Glomerular visceral epithelial cell (primary cell): ENCODE results near the gene C2CD2L.
"Not testable (repeated sequence)": the region's sequence is repeated elsewhere in the genome, so short reads cannot be mapped to it uniquely, and the experiment has no call there.

Experiments
- DNase-seq: peaks from one replicate; pipeline ENCODE4 v3.0.0-alpha.2; 2016; ENCODE audit errors: extremely low spot score

Gene C2CD2L

DNA sequence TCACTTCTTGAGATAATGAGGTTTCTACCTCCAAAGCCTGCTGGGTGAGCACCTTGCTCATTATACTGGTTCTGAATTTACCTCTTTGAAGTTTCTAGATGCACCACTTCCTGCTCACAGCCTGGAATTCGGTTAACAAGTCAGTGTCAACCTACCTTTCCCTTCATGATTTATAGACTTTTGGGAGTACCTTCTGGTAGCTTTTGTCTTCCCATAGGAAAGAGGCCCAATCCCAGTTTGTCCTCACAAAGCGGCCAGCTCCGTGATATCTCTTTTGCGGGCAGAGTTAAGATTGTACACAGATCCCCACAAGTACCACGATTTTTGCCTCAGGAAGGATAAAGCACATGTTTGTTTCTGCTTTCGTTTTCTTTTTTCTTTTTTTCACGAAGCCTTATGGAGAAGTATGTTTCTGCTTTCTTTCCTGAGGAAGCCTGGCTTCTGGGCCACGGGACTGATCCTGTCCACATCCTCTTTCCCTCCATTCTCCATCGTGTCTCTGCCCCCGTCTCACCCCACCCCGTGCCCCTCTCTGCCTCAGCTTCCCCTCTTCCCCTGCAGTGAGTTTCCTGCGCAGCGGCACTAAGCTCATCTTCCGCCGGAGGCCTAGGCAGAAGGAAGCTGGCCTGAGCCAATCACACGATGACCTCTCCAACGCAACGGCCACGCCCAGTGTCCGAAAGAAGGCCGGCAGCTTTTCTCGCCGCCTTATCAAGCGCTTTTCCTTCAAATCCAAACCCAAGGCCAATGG lies 8.5 kb downstream of the C2CD2L start:
- no peak for DNase-seq

DNA sequence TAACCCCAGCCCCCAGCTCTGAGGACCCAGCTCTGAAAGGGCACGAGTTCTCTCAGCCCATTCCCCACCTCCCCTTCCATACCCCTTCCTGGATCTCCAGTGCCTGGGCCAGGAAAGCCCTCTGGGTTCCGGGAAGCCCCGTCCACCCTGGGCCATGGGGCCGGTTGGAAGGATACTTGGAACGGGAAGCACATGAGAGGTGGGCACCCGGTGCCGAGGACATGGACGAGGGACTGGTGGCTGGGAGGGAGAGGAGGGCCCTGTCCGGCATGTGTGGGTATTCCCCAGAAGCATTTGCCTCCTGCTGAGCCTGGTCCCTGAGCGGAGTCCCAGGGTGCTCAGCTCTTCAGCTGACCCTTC lies 9.1 kb downstream of the C2CD2L start:
- DNase-seq = no peak

DNA sequence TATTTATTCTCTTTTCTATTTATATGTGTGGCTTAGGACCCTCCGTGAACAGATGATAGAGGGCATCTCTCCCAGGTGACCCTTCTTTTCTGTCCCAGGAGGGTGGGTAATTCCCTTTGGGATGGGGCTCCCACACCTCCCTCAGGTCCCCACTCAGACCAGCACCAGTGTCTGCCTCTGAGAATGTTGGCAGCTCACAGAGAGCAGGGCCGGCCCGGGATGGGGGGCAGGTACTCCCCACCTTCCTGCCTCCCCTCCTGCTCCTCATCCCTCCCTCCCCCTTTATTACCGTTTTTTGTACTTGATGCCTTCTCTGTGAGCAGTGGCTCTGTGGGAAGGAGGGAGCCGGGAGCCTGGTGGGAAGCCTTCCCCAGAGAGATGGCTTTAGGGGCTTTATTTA lies 9.5 kb downstream of the C2CD2L start:
- DNase-seq = no peak

DNA sequence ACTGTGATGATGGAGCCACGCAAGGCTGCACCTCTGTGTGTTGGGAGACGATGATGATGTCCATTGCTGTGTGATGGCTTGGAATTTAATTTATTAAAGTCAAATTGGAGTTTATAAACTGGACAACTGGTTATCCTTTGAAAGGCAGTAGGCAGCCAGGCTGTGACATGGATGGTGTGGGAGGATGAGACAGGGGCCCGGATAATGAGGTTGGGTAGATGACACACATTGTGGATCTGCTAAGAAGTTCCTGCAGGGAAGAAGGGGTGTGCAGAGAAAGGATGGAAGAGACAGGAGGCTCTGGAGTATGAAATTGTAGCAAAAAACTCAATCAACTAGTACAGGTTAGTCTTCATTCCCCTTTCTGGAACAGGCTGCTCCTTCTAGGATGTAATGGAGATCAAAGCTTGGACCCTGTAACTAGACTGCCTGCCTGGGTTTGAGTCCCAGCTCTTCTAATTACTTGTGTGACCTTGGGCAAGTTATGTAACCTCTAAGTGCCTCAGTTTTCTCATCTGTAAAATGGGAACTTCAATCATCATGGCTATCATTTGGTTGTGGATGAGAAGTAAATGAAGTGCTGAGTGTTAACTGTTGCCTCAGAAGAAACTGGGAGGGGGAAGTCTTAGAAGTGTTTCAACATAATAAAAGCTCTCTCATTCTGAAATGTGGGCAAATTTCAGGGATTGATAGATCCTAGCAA lies 10.0 kb downstream of the C2CD2L start:
- no peak for DNase-seq

DNA sequence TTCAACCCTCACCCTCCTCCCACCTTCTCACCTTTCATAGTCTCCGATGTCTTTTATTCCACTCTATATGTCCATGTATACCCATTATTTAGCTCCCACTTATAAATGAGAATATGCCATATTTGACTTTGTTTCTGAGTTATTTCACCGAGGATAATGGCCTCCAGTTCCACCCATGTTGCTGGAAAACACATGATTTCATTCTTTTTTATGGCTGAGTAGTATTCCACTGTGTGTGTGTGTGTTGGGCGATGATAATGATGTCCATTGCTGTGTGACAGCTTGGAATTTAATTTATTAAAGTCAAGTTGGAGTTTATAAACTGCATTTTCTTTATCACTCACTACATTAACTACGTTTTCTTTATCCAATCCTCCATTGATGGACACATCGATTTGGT lies 11.1 kb downstream of the C2CD2L start:
- no peak for DNase-seq

DNA sequence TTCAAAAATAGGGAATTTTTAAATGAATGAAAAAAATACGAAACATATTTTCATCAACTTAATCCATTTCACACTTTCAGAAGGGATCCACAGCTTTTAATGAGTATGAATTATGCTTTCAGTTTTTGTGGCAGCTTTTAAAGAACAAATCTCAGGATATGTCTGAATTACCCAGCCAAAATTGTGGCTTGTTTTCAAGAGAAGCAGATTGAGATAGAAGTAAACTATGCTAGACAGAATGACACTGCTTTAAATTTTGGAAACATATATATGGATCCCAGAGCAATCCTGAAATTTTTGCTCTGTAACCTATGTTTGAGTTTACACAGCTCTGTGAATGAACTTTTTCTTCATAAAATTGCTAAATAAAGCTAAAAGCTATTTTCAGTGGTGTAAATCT lies 11.8 kb downstream of the C2CD2L start:
- no peak for DNase-seq

DNA sequence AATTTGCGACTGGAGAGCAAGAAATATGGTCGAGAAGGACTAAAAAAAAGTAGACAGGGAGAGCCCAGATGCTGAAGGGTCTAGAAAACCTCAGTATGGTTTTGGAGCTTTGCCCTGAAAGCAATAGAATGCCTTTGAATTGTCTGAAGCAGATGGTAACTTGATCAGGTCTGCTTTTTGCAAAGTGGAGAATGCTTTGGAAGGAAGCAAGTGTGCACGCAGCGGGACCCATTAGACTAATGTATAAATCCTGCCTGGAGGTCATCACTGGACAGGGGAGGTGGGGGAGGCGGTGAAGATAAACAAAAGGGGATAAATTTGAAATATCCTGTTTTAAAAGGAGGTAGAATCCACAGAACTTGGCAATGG lies 13.5 kb downstream of the C2CD2L start:
- no peak for DNase-seq

DNA sequence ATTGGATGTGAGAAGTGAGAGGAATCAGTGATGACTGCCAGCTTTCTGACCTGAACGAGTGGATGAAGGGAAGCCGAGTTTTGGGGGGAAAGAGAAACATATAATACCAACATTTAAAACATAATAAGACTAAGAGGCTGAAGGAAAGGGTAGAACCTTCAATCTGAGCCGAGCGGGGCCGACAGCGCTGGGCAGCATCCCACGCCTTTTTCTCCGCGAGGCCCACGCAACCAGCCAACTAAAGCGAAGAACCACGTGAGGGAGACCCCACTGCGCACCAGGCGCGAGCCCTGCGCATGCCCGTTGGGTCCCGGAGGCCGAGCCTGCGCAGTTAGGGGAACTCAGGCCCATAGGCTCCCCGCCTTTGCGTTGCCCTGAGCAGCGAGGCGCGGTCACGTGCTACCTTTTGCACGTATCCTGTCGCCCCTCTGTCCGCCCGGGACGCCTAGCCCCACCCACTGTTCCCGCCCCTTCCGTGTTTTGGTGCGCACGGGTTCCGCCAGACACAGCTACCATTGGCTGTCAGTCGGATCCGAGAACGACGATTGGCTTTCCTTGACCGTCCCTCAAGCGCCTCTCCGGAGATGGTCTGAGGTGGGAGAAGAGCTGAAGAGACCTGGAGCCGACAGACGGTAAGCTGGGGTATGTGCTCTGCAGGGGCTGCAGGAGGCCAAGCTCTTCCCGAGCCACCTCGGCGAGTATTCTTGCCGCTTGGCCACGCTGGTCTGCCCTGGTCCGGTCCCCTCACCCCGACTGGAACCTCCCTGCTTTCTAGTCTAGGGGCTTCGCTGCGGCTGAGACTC lies 14.1 kb downstream of the C2CD2L start, which contains the start of gene HINFP:
Gene HINFP (plus strand): TSS at position 573 of the 803 bp plus-strand sequence. CDS start 5,365 bp downstream, outside the sequence.
- peak; percentile 98 for DNase-seq

DNA sequence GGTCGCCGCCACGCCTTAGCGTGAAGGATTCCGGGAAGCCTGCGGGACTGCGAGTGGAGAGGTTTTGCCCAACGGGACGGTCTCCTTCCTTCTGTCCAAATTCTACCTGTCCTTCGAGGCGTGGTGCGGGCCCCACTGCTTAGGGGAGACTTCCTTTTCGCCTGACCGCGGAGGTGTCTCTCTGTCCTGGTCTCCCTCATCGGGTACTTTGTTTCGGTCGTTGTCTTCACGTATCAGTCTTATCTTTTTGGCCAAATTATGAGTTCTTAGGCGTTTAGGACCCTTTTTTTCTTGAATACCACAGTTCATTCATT lies 14.6 kb downstream of the C2CD2L start:
- DNase-seq = no peak

DNA sequence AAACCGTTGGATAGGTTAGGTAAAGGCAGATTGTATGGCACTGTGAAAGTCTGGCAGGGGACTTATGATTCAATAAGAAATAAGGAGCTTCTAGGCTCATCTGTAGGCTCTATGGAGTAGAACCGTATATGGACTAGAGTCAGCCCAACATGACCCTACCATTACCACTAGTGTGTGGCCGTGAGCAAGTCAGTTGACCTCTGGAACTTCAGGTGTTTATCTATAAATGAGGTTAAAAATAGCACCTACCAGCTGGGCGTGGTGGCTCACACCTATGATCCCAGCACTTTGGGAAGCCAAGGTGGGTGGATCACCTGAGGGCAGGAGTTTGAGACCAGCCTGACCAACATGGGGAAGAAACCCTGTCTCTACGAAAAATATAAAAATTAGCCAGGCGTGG lies 18.7 kb downstream of the C2CD2L start:
- no peak for DNase-seq

DNA sequence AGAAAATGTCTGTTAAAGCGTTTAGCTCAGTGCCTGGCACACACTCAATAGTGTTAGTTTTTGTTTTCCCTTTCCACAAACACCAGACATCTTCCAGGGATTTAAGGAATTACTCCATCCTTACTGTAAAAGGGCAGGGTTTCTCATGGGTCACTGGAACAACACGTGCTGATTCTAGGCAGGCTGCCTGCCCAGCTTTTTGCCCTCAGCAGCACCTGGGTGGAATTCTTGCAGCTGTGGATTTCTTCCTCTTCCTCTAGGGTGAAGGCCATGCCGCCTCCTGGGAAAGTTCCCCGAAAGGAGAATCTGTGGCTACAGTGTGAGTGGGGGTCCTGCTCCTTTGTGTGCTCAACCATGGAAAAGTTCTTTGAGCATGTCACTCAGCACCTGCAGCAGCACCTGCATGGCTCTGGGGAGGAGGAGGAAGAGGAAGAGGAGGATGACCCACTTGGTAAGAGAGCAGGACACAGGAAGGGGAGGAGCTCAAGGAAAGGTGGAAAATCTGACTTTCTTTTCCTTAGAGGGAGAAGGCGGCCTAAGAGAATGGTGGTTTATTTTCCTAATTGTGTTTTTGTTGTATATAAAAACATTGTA lies 19.6 kb downstream of the C2CD2L start:
- no peak for DNase-seq

DNA sequence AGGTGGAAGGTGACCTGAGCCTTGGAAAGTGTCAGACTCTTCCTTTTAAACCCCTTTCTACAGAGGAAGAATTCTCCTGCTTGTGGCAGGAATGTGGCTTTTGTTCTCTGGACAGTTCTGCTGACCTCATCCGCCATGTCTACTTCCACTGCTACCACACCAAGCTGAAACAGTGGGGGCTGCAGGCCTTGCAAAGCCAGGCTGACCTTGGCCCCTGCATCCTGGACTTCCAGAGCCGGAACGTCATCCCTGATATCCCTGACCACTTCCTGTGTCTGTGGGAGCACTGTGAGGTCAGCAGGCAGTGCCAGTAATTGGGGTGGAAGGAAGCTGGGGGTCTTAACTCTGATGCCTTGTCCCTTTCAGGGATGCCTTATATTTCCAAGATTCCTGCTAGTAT lies 23.5 kb downstream of the C2CD2L start:
- DNase-seq = peak; percentile 21

DNA sequence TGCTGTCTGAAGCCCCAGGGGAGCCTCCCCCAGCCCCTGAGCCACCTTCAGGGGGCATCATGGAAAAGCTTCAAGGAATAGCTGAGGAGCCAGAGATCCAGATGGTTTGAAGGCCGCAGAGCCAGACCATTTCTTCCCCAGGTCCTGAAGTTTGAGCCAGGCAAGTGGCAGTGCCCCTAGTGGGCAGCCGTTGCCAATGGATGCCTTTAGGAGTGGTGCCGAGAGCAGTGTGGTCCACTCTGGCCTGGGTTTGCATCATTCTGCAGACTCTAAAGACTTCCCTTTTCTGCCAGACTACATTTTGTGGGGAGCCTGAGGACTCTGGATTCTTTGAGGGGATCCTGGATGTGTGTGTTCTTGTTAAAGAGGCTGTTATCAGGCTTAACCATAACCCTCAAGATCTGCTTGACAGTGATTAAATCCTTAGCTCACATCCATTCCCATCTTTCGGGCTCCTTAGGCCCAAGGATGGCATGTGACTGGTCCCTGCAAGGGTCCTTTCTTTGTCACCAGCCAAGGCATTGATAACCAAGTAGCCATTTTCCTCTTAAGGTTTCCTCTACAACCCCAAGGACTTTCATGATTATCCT lies 27.3 kb downstream of the C2CD2L start:
- no peak for DNase-seq

DNA sequence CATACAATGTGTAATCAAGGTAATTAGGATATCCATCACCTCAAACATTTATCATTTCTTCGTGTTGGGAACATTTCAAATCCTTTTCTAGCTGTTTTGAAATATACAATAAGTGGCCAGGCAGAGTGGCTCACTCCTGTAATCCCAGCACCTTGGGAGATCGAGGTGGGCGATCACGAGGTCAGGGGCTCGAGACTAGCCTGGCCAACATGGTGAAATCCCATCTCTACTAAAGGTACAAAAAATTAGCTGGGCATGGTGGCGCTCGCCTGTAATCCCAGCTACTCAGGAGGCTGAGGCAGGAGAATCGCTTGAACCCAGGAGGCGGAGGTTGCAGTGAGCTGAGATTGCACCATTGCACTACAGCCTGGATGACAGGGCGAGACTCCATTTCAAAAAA lies 32.1 kb downstream of the C2CD2L start:
- not testable (repeated sequence) for DNase-seq

DNA sequence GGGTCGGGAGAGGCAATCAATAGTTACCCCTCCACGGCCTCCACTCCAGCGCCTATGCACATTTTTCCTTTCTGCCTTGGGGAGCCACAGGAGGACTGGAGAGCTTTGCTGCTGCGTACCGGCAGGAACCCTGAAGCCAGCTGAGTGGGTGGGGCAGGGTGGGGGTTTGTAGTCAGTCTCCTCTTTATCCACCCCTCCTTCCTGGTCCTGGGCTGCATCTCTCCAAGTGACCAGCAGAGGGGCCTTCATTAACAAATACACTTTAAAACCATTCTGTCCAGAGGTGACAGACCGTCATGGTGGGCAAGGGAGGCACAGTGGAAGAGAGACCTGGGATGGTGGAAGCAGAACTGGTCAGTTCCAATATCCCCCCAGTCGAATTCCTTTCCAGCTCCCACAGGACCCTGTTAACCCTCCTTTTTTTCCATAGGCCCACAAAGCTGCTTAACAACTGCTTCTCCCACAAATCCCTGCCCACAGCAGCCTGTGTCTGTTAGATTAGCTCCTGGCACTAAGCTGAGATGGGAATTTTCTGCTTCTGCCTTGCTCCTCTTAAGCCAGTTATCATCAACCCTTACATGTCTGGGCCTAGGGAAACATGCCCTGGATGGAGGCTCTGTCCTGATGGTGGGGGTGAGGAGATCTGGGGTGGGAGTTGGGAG lies 37.8 kb downstream of the C2CD2L start:
- peak; percentile 76 for DNase-seq

DNA sequence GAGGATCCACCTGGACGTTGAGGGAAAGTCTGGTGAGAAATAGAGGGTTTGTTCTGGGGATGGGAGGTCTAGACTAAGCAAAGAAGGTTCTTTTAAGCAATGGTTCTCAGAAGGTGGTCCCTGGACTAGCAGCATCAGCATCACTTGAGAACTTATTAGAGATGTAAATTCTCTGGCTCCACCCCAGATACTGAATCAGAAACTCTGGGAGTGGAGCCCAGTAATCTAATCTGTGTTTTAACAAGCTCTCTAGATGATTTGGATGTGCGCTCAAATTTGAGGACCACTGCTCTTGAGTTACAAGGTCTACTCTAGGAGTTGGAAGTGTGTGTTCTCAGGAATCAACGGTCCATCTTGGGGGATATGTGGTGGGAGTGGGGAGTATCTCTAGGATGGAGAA lies 38.4 kb downstream of the C2CD2L start:
- no peak for DNase-seq

DNA sequence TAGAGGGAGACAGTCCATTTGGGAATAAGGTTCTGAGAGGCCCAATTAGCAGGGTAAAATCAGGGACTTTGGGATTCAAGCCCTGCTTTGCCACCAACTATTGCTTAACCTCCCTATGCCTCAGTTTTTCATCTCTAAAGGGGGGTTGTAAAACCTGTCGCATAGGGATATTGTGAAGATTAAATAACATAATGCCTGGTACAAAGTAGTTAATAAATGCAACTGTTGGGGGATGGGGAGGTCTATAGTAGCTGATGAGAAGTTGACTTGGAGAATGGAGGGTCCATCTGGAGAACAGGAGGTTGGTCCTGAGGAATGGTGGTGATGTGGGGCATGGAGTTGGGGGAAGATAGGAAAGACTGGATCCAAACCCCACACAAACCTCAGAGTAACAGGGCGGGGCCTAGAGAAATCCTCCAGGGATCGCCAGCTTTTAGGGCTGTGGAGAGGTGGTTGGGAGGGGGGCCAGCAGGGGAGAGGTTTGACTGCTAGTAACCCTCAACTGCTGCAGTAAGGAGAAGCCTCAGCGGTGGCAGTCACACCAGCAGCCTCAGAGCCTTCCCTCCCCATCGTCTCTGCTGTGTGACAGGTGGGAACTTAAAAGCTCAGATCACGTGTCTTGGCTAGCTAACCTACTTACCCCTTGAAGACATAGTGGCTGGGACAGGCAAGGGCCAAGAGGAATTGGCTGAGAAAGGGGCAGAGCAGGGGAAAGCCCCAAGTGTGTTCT lies 40.6 kb downstream of the C2CD2L start:
- no peak for DNase-seq

DNA sequence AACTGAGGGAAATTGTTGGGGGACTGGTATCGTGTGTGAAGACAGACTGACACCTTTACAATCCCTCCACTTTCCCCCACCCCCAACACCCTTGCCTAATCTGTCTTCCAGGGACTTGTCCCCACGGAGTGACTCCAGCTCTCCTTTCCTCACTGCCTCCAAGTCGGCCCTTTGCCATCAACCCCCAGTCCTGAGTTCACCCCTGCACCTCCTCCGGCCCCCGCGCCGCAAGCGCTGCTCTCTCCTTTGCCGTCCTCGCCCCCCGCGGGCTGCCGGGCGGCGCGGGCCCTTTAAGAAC lies 41.5 kb downstream of the C2CD2L start:
- no peak for DNase-seq

DNA sequence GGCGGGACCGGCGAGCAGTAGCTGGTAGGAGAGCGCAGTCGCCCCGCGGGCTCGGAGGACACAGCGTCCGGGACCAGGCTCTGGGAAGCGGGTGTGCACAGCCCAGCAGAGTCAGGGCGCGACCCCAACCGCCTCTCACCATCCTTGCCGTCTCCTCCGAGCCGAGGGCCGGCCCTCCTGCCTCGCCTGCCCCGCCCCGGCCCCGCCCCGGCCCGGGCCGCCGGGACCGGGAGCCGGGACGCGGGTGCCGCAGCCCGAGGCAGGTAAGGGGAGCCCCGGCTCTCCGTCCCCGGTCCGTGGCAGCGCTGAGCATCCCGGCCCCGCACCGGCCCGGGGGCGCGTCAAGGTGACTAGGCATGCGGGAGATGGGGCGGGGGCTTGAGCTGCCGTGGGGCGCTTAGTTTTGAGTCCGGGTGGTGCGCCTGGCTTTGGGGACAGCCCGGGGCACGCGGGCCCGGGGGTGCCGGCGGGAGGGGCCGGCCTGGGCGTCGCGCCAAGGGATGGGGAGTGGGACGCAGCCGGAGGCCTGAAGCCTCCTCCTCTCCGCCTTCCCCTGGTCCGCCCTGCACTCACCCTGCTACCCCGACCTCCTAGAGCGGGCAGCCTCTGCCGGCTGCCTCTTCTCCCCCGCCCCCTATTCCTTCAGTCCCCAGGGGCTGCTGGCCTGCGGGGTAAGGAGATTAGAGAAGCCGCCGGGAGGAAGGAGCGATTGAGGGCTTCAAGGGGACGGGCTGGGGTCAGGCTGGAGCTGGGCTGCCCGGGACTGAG lies 42.1 kb downstream of the C2CD2L start, which contains the start of gene ABCG4:
Gene ABCG4 (plus strand): TSS at position 35 of the 768 bp plus-strand sequence. CDS start 914 bp downstream, outside the sequence.
- DNase-seq = no peak

DNA sequence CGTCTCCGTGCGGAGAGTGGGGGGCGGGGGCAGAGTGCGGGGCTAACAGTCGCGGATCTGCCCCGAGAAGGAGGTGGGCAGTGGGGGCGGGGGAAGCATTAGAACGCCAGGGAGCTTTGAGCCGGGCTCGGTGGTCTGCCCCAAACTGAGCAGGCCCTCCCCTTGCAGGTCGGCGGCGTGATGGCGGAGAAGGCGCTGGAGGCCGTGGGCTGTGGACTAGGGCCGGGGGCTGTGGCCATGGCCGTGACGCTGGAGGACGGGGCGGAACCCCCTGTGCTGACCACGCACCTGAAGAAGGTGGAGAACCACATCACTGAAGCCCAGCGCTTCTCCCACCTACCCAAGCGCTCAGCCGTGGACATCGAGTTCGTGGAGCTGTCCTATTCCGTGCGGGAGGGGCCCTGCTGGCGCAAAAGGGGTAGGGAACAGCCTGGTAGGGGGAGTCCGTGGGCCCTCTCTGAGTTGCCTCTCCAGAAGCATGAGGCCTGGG lies 42.7 kb downstream of the C2CD2L start:
- DNase-seq = no peak
